Bronchial epithelial cell (primary cell): ENCODE results near the gene PLEKHG3. TPM values are rescaled to one million over a fixed set of nuclear protein-coding genes. Genes with fewer than 3 reads are reported as not detected.
A peak's percentile ranks its signal among the peaks of the same experiment; 100 is the strongest.

Source experiments
- DNase-seq: peaks from one replicate; pipeline ENCODE4 v3.0.0-alpha.2; 2010; ENCODE audit warnings: low read depth
- FAIRE-seq: peaks from 2 replicates; lab custom pipeline; 2011; peaks lifted over from hg19 to GRCh38; lab: Jason Lieb, UNC
- H3K27me3 ChIP-seq: 2 replicates; pipeline ENCODE4 v1.5.1; 2011; ENCODE audit warnings: low read length; ENCODE audit not compliant: control insufficient read depth, insufficient read depth
- H3K36me3 ChIP-seq: 2 replicates; pipeline ENCODE4 v1.5.1; 2011; ENCODE audit warnings: low read length; ENCODE audit not compliant: control insufficient read depth, insufficient read depth
- H3K4me3 ChIP-seq: 2 replicates; pipeline ENCODE4 v1.5.1; 2011; ENCODE audit warnings: mild to moderate bottlenecking, low read depth, low read length, control low read depth
- total RNA-seq: library from RNA; depleted of rRNA; stranded (reverse); fragments of >200 nt; gene quantifications from 2 replicates; pipeline ENCODE4 v1.2.1, GENCODE V29; 2014
- TF ChIP-seq, protein P1 (sequence below): IDR thresholded peaks from 2 replicates; pipeline ENCODE4 v1.5.1; 2011; ENCODE audit warnings: mild to moderate bottlenecking, moderate library complexity, low read length, control low read depth, inconsistent platforms; ENCODE audit not compliant: insufficient read depth, severe bottlenecking

PLEKHG3 gene
- total RNA-seq, 1 donor from 2014 or later: 32.4 TPM

DNA sequence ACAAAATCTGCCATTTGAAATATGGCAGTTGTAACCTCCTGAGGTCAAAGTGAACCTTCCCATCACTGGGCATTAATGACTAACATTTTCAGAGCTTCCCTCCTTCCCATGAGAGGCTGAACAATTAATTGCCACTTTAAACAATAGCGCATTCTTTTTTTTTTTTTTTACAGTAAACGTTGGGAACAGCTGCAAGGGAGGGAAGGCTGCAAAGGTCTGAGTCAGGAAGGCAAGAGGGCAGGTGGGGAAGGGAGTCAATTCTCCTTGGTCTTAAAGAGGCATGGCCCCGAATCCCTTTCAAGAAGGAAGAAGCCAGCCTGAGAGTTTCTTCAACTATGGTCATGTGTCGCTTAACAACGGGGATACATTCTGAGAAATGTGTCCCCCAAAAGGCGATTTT is 41.0 kb upstream of the PLEKHG3 start:
- Histone ChIP-seq H3K36me3 (no peaks in the 10 kb centered on the region), H3K27me3 (peaks cover 4% of the 10 kb centered on the region), H3K4me3 (no peak overlapping the region)
- TF ChIP-seq, protein P1, sequence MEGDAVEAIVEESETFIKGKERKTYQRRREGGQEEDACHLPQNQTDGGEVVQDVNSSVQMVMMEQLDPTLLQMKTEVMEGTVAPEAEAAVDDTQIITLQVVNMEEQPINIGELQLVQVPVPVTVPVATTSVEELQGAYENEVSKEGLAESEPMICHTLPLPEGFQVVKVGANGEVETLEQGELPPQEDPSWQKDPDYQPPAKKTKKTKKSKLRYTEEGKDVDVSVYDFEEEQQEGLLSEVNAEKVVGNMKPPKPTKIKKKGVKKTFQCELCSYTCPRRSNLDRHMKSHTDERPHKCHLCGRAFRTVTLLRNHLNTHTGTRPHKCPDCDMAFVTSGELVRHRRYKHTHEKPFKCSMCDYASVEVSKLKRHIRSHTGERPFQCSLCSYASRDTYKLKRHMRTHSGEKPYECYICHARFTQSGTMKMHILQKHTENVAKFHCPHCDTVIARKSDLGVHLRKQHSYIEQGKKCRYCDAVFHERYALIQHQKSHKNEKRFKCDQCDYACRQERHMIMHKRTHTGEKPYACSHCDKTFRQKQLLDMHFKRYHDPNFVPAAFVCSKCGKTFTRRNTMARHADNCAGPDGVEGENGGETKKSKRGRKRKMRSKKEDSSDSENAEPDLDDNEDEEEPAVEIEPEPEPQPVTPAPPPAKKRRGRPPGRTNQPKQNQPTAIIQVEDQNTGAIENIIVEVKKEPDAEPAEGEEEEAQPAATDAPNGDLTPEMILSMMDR: no peak
- FAIRE-seq: no peak
- DNase-seq: no peak

DNA sequence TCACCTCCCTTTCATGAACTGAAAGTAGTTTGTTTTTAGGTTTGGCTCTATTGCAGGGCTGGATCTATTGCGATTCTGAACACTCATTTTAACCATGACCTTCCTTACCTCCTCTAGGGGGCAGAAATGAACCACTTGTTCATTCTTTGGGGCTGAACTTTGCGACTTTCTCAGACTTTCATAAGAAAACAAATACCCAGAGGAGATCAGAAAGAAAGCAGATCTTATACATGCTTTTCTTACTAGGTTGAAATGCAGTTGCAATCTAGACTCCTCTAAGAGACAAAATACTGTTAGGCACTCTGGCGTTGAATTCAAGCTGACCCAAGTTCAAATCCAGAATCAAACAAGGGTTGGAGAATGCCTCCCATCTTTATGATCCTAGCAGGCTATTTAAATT is 32.6 kb upstream of the PLEKHG3 start:
- DNase-seq: peak; percentile 64

DNA sequence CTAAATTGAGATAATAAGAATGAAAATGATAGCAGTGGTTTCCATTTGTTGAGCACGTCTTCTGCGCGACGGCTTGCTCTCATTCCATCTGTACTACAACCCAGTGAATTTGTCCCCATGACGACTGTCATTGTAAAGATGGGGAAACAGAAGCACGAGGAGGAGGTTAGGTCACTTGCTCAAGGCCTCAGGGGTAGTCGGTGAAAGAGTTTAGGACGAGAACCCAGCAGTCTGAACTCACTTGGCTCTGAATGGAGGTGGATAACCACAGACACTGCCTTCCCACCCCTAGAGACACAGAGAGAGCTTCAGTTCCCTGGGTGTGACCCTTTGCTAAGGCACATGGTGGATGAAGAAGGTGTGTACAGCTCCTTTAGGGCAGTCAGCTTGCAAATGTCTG is 30.9 kb upstream of the PLEKHG3 start:
- Histone ChIP-seq H3K27me3 (no peaks in the 10 kb centered on the region), H3K4me3 (no peak overlapping the region), H3K36me3 (no peaks in the 10 kb centered on the region)
- DNase-seq (no peak), FAIRE-seq (no peak)
- TF ChIP-seq, protein P1: no peak

More for the DNA sequence above, 32.6 kb upstream of the PLEKHG3 start:
- H3K27me3 ChIP-seq: no peaks in the 10 kb centered on the region
- FAIRE-seq: no peak
- TF ChIP-seq, protein P1: peak; percentile 65
- no peaks in the 10 kb centered on the region for H3K36me3 ChIP-seq
- no peak overlapping the region for H3K4me3 ChIP-seq

DNA sequence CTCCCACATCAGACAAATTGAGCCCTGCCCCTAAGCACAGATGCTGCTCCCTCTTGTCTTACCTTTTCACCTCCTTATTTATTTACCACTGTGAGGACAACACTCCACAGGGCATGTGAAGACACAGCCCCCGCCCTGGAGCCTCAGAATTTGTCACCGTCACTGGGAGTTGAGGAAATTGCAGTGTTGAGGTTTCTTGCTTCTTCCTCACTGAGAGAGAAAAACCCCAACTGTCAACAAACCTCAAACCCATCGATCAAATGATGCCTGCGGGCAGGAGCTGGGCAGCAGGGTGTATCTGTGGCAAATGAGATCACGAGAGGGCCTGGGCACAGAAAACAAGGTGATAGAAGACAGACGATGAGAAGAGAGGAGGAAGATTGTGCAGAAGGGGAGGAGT is 30.5 kb upstream of the PLEKHG3 start:
- Histone ChIP-seq H3K4me3 (no peak overlapping the region), H3K36me3 (no peaks in the 10 kb centered on the region), H3K27me3 (no peaks in the 10 kb centered on the region)
- FAIRE-seq (no peak), DNase-seq (peak; percentile 35)
- TF ChIP-seq, protein P1: no peak

- H3K27me3 ChIP-seq: no peaks in the 10 kb centered on the region
- H3K36me3 ChIP-seq: no peaks in the 10 kb centered on the region
- no peak for FAIRE-seq
- no peak for DNase-seq
- TF ChIP-seq, protein P1: no peak
- H3K4me3 ChIP-seq: no peak overlapping the region
Measured at GRCh38 chr14:64674829-64675228, 29.4 kb upstream of the PLEKHG3 start.

- Histone ChIP-seq H3K27me3 (no peaks in the 10 kb centered on the region), H3K36me3 (no peaks in the 10 kb centered on the region), H3K4me3 (no peak overlapping the region)
- TF ChIP-seq, protein P1: no peak
- FAIRE-seq (no peak), DNase-seq (no peak)
Measured at GRCh38 chr14:64675312-64675711, 28.9 kb upstream of the PLEKHG3 start.
